ENCODE measurements around the gene CAMK4.

- TF ChIP-seq CTCF (conservative IDR thresholded peaks at IDR 0.05; ENCODE audit: low read depth in 2 of 2) (no peak), POLR2AphosphoS5 (IDR thresholded peaks at IDR 0.05; ENCODE audit: low read depth) (no peak), EZH2 (IDR thresholded peaks at IDR 0.05; ENCODE audit: low read depth, unreplicated experiment) (no peak), EZH2phosphoT487 (IDR thresholded peaks at IDR 0.05; ENCODE audit: unreplicated experiment) (no peak), CREB1 (CRISPR knock-in tag; IDR thresholded peaks at IDR 0.05; ENCODE audit: low read depth) (no peak), REST (IDR thresholded peaks at IDR 0.05; ENCODE audit: unreplicated experiment) (no peak), JUNB (IDR thresholded peaks at IDR 0.05; ENCODE audit: unreplicated experiment) (no peak), STAT1 (IDR thresholded peaks at IDR 0.05; ENCODE audit: unreplicated experiment) (no peak)
Measured at GRCh38 chr5:111262815-111263214, 38.6 kb downstream of the CAMK4 start.
